Hematopoietic multipotent progenitor cell treated with erythropoietin and hydrocortisone succinate and interleukin-3 and kit ligand, for 8 days (in vitro differentiated cells): ENCODE measurements around the gene ZNF268.

Source experiments
- DNase-seq: peaks from one replicate; pipeline ENCODE4 v3.0.0-alpha.2; 2015

The ZNF268 gene

DNA sequence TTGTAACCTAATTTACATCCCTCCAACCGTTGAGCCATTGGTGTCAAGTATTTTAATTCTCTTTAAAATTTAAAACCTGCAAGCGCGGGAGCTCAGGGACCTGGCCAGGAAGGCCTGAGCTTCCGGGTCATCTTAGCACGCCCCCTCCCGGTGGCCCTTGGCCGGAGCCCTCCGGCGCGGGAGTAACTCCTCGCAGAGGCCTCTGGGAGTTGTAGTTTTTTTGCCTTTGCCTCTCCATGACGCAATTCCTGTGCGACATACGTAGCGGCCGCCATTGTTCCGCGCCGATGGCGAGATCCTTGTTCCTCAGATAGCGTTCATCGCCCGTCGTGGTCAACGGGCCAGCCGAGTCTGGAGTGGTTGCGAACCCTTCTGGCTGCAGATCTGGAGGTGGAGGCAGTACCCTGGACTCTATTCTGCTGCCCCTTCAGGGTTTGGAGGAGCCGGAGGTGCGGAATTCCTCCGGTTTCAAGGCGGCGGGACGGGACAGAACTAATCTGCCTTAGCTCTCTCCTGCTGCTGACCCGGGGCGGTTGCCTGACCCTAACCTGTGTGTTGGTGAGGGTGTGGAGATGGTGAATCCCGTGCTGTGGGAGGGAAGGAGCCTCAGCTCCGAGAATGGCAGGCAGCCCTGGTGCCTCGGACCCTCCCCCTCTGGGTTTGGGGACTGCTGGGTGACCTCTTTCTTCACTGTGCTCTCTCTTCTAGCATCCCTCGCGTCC, at the start of gene ZNF268:
Gene ZNF268, plus strand, starts transcription at position 258 of the 722 bp plus-strand sequence. CDS start 503 bp downstream, outside the sequence.
- peak; percentile 95 for DNase-seq

DNA sequence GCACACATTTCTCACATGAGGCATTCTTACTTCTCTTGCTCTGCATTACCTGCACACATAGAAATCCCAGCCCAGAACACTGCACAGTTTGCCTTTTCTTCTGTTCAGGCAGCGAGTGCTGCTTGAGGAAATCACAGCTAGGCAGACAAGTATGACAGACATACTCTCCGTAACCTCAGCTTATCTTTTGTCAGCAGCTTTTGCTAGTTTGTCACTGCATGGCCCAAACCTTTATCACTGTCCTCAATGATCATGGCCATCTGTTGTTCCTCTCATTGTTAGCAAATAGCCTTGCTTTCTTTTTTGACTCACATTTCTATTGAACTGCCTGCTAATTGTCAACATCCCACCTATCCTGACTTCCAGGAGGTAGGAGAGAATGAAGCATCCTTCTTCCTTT, 45.5 kb upstream of the ZNF268 start:
- peak; percentile 21 for DNase-seq

DNA sequence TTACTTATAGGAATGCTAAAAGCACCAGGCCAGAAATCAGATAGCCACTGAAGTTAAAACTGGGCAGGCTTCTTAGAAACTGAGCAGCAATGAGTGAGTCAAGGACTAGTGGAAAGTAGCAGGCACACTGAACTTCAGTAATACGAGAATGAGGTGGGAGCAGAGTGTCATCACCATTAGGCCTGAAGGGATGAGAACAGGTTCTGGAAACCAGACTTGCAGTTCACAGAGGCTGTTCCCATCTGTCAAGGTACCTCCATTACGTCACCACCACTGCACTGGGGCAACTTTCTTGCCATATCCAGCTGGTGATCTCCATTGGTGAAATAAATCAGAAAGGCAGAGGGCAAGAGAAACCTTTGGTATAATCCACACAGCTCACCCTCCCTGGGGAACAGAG, 35.3 kb upstream of the ZNF268 start:
- DNase-seq, result no peak

DNA sequence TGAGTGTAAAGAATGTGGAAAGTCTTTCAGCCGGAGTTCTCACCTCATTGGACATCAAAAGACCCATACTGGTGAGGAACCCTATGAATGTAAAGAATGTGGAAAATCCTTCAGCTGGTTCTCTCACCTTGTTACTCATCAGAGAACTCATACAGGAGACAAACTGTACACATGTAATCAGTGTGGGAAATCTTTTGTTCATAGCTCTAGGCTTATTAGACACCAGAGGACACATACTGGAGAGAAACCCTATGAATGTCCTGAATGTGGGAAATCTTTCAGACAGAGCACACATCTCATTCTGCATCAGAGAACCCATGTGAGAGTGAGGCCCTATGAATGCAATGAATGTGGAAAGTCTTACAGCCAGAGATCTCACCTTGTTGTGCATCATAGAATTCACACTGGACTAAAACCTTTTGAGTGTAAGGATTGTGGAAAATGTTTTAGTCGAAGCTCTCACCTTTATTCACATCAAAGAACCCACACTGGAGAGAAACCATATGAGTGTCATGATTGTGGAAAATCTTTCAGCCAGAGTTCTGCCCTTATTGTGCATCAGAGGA, 25.1 kb upstream of the ZNF268 start:
- no peak for DNase-seq

DNA sequence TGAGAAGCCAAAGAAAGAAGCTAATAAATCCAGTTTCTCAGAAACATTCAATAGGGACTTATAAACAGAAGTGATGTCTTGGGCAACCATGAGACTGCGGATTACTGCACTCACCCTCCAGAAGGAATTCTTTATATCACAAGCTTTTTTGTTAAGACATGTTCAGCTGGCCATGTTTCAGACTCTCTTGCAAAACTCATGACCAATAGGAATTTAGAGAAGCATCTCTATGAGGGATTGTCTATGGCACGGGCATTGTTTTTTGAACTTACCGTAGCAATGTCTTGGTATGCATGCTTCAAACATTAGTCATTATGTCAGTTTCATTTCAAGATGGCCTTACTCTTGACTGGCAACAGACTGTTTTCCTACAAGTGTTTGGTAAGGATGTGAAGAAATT, 15.5 kb upstream of the ZNF268 start:
- no peak for DNase-seq

DNA sequence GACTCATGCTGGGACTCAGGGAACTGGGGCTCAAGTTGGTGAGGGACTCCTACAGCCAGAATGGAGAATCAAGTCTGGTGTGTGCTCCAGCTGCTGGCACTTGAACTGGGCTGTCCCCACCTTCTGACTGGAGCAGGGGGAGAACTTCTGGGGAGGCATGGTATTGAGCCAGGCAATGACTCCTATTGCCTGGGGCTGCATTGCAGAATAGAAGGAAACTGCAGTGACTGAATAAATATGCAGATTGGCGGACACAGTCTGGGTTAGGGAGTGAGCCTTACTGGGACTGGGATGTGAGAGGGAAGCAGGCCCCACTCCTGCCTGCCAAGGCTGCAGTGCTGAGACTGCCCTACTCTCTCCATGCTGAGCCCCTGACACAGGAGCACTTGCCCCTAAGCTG, 8.8 kb upstream of the ZNF268 start:
- no peak for DNase-seq

DNA sequence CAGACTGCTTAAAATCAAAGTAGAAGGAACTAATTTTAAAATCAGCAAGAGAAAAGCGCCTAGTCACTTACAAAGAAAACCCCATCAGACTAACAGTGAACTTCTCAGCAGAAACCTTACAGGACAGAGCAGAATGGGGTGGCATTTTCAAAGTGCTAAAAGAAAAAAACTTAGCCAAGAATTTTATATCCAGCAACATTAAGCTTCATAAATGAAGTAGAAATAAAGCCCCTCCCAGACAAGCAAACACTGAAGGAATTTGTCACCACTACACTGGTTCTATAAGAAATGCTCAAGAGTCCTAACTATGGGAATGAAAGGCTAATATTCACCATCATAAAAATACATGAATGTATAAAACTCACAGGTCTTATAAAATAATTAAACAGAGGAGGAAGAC, 6.4 kb upstream of the ZNF268 start:
- DNase-seq, result no peak

DNA sequence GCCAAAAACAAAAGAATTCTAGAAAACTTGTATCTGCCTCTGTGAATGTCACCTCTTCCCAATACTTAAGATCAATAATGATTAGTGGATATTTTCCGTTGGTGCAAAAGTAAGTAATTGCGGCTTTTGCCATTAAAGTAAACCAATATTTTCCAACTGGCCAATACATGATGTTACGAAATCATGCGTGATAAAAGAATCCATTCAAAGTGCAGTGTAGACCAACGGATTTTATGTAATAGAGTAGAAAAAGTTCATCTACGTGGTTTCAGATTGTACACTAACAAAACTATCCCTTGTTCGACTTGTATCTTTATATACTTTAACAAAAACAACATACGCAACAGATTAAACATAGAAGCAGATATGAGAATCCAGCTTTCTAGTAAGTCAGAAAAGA, 626 bp upstream of the ZNF268 start:
- DNase-seq, result no peak

DNA sequence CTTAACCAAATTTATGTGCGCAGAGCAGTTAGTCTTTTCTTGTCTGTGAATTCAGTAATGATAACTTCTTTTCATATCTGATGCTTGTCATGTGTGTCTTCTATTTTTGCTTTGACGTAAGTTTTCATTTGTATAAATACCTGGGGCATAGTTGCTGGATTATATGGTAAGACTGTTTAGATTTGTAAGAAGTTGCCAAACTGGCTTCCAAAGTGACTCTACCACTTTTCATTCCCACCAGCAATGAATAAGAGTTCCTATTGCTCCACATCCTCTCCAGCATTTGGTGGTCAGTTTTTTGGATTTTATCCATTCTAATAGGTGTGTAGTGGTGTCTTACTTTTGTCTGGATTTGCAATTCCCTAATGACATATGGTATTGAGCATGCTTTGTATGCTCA, 8.9 kb downstream of the ZNF268 start:
- DNase-seq, result no peak

DNA sequence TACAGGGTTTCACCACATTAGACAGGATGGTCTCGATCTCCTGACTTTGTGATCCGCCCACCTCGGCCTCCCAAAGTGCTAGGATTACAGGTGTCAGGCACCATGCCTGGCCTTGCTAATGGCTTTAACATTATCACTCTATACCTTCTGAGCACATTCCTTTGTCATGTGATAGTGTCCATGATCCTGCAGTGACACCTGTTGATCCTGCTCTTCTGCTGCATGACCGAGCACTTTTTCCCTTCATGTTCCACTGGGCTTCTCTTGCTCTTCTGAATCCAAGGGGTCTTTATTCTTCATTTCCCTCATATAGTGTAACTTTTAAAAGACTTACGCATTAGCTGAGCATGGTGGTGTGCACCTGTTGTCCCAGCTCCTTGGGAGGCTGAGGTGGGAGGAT, 11.6 kb downstream of the ZNF268 start:
- DNase-seq, result no peak

DNA sequence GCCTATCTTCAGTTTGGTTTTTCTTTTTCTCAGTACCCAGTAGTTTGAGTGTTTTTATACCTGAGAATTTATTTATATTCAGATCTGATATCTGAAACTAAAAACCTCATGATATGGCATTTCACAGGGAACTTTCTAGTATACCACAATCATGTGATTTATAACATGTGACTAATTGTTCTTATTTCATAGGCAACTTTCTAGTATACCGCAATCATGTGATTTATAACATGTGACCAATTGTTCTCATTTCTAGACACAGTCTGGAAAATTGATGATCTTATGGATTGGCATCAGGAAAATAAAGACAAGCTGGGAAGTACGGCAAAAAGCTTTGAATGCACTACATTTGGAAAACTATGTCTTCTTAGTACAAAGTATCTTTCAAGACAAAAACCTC, 20.6 kb downstream of the ZNF268 start:
- no peak for DNase-seq

DNA sequence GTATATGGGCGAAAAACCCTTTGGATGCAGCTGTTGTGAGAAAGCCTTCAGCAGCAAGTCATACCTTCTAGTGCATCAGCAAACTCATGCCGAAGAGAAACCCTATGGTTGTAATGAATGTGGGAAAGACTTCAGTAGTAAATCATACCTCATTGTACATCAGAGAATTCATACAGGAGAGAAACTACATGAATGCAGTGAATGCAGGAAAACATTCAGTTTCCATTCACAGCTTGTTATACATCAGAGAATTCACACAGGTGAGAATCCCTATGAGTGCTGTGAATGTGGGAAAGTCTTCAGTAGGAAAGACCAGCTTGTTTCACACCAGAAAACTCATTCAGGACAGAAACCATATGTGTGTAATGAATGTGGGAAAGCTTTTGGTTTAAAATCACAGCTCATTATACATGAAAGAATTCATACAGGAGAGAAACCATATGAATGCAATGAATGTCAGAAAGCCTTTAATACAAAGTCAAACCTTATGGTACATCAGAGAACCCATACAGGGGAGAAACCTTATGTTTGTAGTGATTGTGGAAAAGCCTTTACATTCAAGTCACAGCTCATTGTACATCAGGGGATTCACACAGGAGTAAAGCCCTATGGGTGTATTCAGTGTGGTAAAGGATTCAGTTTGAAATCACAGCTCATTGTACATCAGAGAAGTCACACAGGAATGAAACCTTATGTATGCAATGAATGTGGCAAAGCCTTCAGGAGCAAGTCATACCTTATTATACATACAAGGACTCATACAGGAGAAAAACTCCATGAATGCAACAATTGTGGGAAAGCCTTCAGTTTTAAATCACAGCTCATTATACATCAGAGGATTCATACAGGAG, 21.4 kb downstream of the ZNF268 start:
- DNase-seq, result no peak

DNA sequence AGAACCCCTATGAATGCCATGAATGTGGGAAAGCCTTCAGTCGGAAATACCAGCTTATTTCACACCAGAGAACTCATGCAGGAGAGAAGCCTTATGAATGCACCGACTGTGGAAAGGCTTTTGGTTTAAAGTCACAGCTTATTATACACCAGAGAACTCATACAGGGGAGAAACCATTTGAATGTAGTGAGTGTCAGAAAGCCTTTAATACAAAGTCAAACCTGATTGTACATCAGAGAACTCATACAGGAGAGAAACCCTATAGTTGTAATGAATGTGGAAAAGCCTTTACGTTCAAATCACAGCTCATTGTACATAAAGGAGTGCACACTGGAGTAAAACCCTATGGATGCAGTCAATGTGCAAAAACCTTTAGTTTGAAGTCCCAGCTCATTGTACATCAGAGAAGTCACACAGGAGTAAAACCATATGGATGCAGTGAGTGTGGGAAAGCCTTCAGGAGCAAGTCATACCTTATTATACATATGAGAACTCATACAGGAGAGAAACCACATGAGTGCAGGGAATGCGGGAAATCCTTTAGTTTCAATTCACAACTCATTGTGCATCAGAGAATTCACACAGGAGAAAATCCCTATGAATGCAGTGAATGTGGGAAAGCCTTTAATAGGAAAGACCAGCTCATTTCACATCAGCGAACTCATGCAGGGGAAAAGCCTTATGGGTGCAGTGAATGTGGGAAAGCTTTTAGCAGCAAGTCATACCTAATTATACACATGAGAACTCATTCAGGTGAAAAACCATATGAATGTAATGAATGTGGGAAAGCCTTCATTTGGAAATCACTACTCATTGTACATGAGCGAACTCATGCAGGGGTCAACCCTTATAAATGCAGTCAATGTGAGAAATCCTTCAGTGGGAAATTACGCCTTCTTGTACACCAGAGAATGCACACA, 22.3 kb downstream of the ZNF268 start:
- DNase-seq, result no peak

DNA sequence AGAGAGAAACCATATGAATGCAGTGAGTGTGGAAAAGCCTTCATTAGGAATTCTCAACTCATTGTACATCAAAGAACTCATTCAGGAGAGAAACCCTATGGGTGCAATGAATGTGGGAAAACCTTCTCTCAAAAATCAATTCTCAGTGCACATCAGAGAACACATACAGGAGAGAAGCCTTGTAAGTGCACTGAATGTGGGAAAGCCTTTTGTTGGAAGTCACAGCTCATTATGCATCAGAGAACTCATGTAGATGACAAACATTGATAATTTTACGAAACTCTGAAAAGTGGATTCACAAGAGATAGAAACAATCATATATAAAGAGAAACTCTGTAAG, 22.9 kb downstream of the ZNF268 start:
- no peak for DNase-seq

DNA sequence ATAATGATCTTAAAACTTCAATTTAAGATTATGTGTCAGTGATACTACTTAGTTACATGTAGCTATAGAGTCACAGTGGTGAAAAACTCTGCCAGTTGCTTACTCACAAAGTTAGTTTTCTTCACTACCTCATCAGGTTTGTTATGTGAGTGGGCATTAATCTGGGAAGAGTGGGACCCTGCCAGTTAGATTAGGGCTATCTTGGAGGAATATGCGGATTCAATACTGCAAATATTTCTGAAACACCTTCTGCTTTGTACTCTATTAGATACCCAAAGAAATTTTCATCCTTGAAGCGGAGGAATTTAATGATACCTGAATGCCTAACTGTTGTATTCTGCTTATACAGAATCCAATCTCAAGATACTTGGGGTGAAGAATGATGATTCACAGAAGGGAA, 25.1 kb downstream of the ZNF268 start:
- DNase-seq, result no peak

DNA sequence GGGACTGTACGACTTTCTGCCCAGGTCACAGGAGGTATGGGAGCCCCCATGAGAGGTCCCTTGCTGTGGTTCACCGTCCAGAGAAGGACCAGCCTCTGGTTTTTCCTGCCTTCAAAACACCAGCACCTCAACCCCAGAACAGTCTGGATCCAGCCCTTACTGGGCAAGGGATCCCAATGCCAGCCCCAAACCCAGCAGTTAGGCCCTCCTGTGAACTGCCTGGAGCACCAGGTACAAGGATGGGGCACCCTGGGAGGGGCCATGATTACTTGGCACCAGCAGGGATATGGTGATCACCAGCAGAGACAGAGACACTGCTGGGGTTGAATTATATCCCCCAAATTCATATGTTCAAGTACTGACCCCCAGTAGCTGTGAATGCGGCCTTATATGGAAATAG, 34.4 kb downstream of the ZNF268 start:
- no peak for DNase-seq

DNA sequence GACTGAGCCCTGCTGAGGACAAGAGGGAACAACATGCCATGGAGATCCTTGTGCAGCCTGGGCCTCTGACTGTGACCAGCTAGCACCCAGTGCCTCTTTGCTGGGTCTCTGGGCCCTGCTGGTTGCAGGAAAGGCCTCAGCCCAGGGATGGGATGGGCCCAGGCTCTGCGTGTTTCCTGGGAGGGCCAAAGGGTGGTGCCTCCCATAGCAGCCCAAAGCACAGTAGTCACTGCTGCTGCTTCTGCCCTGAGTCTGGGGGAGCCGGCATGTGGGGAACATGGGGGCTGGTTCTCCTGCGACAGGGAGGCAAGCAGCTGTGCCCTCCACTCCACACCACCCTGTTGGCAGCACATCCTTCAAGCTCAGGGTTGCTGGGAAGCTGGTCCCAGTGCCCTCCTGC, 35.9 kb downstream of the ZNF268 start:
- DNase-seq, result no peak

DNA sequence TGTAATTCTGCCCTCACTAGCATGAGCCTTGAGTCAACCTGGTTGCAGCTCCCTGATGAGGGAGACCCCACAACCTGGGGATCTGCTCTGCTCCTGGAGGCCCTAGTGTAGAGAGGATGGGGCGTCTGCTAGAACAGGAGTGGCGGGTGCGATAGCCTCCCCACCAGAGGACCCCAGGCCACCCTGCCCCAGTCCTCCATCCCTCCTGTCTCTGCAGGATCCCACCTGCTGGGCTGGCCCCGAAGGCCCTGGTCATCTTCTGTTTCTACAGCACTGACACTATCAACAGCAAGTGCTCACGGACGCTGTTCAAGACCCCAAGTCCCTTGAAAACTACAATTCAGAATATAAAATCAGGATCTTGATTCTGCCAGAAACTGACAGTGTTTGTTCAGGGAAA, 39.2 kb downstream of the ZNF268 start:
- DNase-seq, result no peak

DNA sequence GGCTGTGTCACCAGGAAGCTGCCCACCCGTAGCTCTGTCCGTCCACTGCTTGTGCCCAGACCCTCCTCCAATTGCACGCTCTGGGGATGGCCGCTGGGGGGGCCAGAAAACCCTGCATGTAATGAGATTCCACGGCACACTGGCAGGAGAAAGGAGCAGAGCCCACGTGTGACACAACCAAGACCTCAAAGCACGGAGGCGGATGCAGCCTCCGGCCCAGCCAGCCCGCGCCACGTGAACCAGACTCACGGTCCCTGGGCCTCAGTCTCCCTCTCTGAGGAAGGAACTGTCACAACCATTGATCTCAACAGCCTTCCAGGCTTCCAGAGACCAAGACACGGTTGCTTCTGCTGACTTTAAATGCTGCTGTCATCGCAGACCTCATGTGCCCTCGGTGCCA, 39.9 kb downstream of the ZNF268 start:
- no peak for DNase-seq

DNA sequence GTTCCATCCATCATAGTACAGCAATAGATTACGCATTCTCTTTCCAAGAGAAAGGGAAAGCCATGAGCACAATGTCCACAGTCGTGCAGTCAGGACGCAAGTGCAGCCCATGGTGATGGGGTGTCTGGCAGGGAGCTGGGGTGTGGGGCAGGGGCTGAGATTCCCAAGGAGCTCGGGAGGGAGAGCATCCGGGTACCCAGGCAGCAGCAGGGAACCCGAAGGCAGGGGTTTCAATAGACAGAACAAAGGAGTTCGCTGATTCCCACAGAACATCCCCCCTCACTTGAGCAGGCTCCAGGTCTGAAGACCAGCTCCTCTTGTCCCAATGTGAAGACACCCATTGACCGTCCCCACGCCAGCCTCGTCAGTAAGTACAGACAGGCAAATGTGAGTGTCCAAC, 40.9 kb downstream of the ZNF268 start:
- no peak for DNase-seq

DNA sequence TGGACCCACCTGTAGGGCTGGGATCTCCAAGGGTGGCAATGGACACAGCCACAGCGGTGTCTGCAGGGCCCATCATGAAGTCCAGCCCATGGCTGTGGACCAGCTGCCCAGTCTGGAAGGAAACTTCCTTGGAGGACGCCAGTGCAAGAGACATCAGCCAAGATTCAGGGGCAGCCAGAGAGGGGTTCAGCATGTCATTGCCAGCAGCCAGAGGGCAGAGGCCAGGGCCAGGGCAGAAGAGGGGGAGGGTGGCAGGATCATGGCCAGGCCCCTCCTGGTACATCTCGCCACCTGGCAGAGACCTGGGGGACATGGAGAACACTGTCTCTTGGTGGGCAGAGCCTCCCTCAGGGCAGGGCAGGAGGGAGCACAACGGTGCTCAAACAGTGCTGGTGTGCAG, 44.2 kb downstream of the ZNF268 start:
- DNase-seq, result no peak

DNA sequence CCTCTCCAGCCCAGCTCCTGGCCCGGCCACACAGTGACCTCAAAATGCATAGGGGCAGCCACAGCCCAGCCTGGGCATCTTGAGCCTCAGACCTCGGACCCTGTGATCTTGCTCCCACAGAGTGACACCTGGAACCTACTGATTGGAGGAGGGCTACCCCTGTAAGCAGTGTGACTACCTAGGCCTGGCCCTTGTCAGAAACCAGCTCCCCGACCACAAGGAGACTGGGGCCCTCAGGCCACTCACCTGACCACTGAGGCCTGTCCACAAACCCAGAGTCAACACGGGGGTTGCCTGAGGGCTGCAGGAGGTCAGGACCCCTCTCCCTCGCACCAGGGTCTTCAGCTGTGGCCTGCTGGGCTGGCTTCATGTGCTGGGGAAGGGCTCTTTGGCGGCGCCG, 45.4 kb downstream of the ZNF268 start:
- DNase-seq, result no peak

DNA sequence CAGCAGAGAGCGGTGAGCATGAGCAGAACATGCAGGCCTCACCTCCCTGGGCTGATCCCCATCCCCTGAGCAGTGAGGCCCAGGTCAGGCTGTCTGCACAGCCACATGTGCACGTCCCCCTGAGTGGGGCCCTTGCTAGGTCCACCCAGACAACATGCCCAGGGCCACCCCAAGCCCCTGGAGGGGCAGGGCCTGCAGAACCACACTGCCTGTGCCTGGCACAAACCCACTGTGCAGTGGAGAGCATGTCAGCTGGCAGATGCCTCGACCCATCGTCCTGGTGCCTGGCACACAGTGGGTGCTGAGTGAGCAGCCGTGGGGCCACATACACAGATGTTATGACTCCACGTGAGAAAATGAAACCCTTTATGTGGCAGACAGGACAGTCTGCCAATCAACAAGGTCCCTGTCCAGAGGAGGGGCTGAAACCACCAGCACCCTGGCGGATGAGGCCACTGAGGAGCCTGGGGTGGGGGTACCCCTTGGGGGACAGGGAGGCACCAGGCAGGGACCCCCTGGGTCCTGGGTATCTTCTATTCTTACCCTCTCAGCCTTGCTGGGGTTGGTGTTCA, 46.1 kb downstream of the ZNF268 start:
- no peak for DNase-seq
